ENCODE results near the gene MCTP2.
"Not testable (repeated sequence)": the region's sequence is repeated elsewhere in the genome, so short reads cannot be mapped to it uniquely, and the experiment has no call there.

The MCTP2 gene

GRCh38 chr15:94237903-94238302, 6.5 kb downstream of the MCTP2 start:
- no peak overlapping the region for H3K9ac ChIP-seq (ENCODE audit: low read depth, low read length)
- no peaks in the 10 kb centered on the region for H3K9me3 ChIP-seq (ENCODE audit: insufficient read depth, low read depth, low read length)
- H3K4me1 ChIP-seq (ENCODE audit: insufficient read depth, low read length), result no peaks in the 10 kb centered on the region
- peaks cover 15% of the 10 kb centered on the region for H3K27me3 ChIP-seq (ENCODE audit: insufficient read depth, low read length)
- H3K27ac ChIP-seq (ENCODE audit: low read length), result no peak overlapping the region
- no peaks in the 10 kb centered on the region for H3K36me3 ChIP-seq (ENCODE audit: insufficient read depth, low read depth, low read length)
- H3K4me3 ChIP-seq (ENCODE audit: low read length), result no peak overlapping the region

GRCh38 chr15:94238539-94239118, 7.3 kb downstream of the MCTP2 start:
- no peaks in the 10 kb centered on the region for H3K4me1 ChIP-seq (ENCODE audit: insufficient read depth, low read length)
- H3K27me3 ChIP-seq (ENCODE audit: insufficient read depth, low read length), result peaks cover 8% of the 10 kb centered on the region
- no peaks in the 10 kb centered on the region for H3K36me3 ChIP-seq (ENCODE audit: insufficient read depth, low read depth, low read length)
- no peaks in the 10 kb centered on the region for H3K9me3 ChIP-seq (ENCODE audit: insufficient read depth, low read depth, low read length)
- H3K4me3 ChIP-seq (ENCODE audit: low read length), result no peak overlapping the region
- no peak overlapping the region for H3K9ac ChIP-seq (ENCODE audit: low read depth, low read length)
- no peak overlapping the region for H3K27ac ChIP-seq (ENCODE audit: low read length)

- no peak overlapping the region for H3K27ac ChIP-seq (ENCODE audit: low read length)
- no peaks in the 10 kb centered on the region for H3K4me1 ChIP-seq (ENCODE audit: insufficient read depth, low read length)
- H3K9me3 ChIP-seq (ENCODE audit: insufficient read depth, low read depth, low read length), result no peaks in the 10 kb centered on the region
- peaks cover 2% of the 10 kb centered on the region; the same call in 1 of the 2 replicates for H3K27me3 ChIP-seq (ENCODE audit: insufficient read depth, low read length)
- H3K4me3 ChIP-seq (ENCODE audit: low read length), result no peak overlapping the region
- H3K9ac ChIP-seq (ENCODE audit: low read depth, low read length), result no peak overlapping the region
- no peaks in the 10 kb centered on the region for H3K36me3 ChIP-seq (ENCODE audit: insufficient read depth, low read depth, low read length)
Measured at GRCh38 chr15:94239474-94239873, 8.1 kb downstream of the MCTP2 start.

- Histone ChIP-seq H3K9me3 (ENCODE audit: insufficient read depth, low read depth, low read length) (no peaks in the 10 kb centered on the region), H3K4me1 (ENCODE audit: insufficient read depth, low read length) (no peaks in the 10 kb centered on the region), H3K9ac (ENCODE audit: low read depth, low read length) (no peak overlapping the region), H3K36me3 (ENCODE audit: insufficient read depth, low read depth, low read length) (no peaks in the 10 kb centered on the region), H3K4me3 (ENCODE audit: low read length) (no peak overlapping the region), H3K27me3 (ENCODE audit: insufficient read depth, low read length) (no peaks in the 10 kb centered on the region), H3K27ac (ENCODE audit: low read length) (no peak overlapping the region)
Measured at GRCh38 chr15:94240480-94240879, 9.1 kb downstream of the MCTP2 start.

- no peaks in the 10 kb centered on the region for H3K4me1 ChIP-seq (ENCODE audit: insufficient read depth, low read length)
- no peak overlapping the region for H3K27ac ChIP-seq (ENCODE audit: low read length)
- H3K9me3 ChIP-seq (ENCODE audit: insufficient read depth, low read depth, low read length), result no peaks in the 10 kb centered on the region
- no peaks in the 10 kb centered on the region for H3K36me3 ChIP-seq (ENCODE audit: insufficient read depth, low read depth, low read length)
- H3K9ac ChIP-seq (ENCODE audit: low read depth, low read length), result no peak overlapping the region
- H3K27me3 ChIP-seq (ENCODE audit: insufficient read depth, low read length), result no peaks in the 10 kb centered on the region
- H3K4me3 ChIP-seq (ENCODE audit: low read length), result no peak overlapping the region
Measured at GRCh38 chr15:94242257-94242656, 10.9 kb downstream of the MCTP2 start.

GRCh38 chr15:94243003-94243402, 11.6 kb downstream of the MCTP2 start:
- H3K27ac ChIP-seq (ENCODE audit: low read length); H3K36me3 ChIP-seq (ENCODE audit: insufficient read depth, low read depth, low read length); H3K9me3 ChIP-seq (ENCODE audit: insufficient read depth, low read depth, low read length); H3K27me3 ChIP-seq (ENCODE audit: insufficient read depth, low read length); H3K4me1 ChIP-seq (ENCODE audit: insufficient read depth, low read length); H3K9ac ChIP-seq (ENCODE audit: low read depth, low read length); H3K4me3 ChIP-seq (ENCODE audit: low read length): not testable (repeated sequence)

- H3K4me3 ChIP-seq (ENCODE audit: low read length), result no peak overlapping the region; the same call in 1 of the 2 replicates
- no peak overlapping the region for H3K9ac ChIP-seq (ENCODE audit: low read depth, low read length)
- H3K27ac ChIP-seq (ENCODE audit: low read length), result no peak overlapping the region
- no peaks in the 10 kb centered on the region for H3K27me3 ChIP-seq (ENCODE audit: insufficient read depth, low read length)
- no peaks in the 10 kb centered on the region for H3K4me1 ChIP-seq (ENCODE audit: insufficient read depth, low read length)
- no peaks in the 10 kb centered on the region for H3K9me3 ChIP-seq (ENCODE audit: insufficient read depth, low read depth, low read length)
- H3K36me3 ChIP-seq (ENCODE audit: insufficient read depth, low read depth, low read length), result no peaks in the 10 kb centered on the region
Measured at GRCh38 chr15:94243418-94243817, 12.1 kb downstream of the MCTP2 start.

- no peak overlapping the region for H3K27ac ChIP-seq (ENCODE audit: low read length)
- H3K4me1 ChIP-seq (ENCODE audit: insufficient read depth, low read length), result no peaks in the 10 kb centered on the region
Measured at GRCh38 chr15:94246016-94246415, 14.7 kb downstream of the MCTP2 start.

GRCh38 chr15:94247789-94248638, 16.7 kb downstream of the MCTP2 start:
- Histone ChIP-seq H3K36me3 (ENCODE audit: insufficient read depth, low read depth, low read length) (no peaks in the 10 kb centered on the region), H3K27me3 (ENCODE audit: insufficient read depth, low read length) (no peaks in the 10 kb centered on the region), H3K4me3 (ENCODE audit: low read length) (no peak overlapping the region), H3K4me1 (ENCODE audit: insufficient read depth, low read length) (no peaks in the 10 kb centered on the region), H3K9ac (ENCODE audit: low read depth, low read length) (no peak overlapping the region), H3K9me3 (ENCODE audit: insufficient read depth, low read depth, low read length) (no peaks in the 10 kb centered on the region), H3K27ac (ENCODE audit: low read length) (no peak overlapping the region)

More at GRCh38 chr15:94246016-94246415, 14.7 kb downstream of the MCTP2 start:
- no peaks in the 10 kb centered on the region for H3K36me3 ChIP-seq (ENCODE audit: insufficient read depth, low read depth, low read length)
- no peak overlapping the region for H3K4me3 ChIP-seq (ENCODE audit: low read length)
- no peaks in the 10 kb centered on the region for H3K27me3 ChIP-seq (ENCODE audit: insufficient read depth, low read length)
- no peaks in the 10 kb centered on the region for H3K9me3 ChIP-seq (ENCODE audit: insufficient read depth, low read depth, low read length)
- no peak overlapping the region for H3K9ac ChIP-seq (ENCODE audit: low read depth, low read length)

- no peaks in the 10 kb centered on the region for H3K27me3 ChIP-seq (ENCODE audit: insufficient read depth, low read length)
- no peaks in the 10 kb centered on the region for H3K9me3 ChIP-seq (ENCODE audit: insufficient read depth, low read depth, low read length)
- H3K36me3 ChIP-seq (ENCODE audit: insufficient read depth, low read depth, low read length), result no peaks in the 10 kb centered on the region
- no peak overlapping the region for H3K4me3 ChIP-seq (ENCODE audit: low read length)
- H3K4me1 ChIP-seq (ENCODE audit: insufficient read depth, low read length), result no peaks in the 10 kb centered on the region
- no peak overlapping the region for H3K9ac ChIP-seq (ENCODE audit: low read depth, low read length)
- no peak overlapping the region for H3K27ac ChIP-seq (ENCODE audit: low read length)
Measured at GRCh38 chr15:94250801-94251200, 19.4 kb downstream of the MCTP2 start.

GRCh38 chr15:94252223-94252766, 20.9 kb downstream of the MCTP2 start:
- no peaks in the 10 kb centered on the region for H3K36me3 ChIP-seq (ENCODE audit: insufficient read depth, low read depth, low read length)
- no peak overlapping the region for H3K9ac ChIP-seq (ENCODE audit: low read depth, low read length)
- H3K4me3 ChIP-seq (ENCODE audit: low read length), result no peak overlapping the region
- no peaks in the 10 kb centered on the region for H3K9me3 ChIP-seq (ENCODE audit: insufficient read depth, low read depth, low read length)
- no peak overlapping the region for H3K27ac ChIP-seq (ENCODE audit: low read length)
- no peaks in the 10 kb centered on the region for H3K27me3 ChIP-seq (ENCODE audit: insufficient read depth, low read length)
- no peaks in the 10 kb centered on the region for H3K4me1 ChIP-seq (ENCODE audit: insufficient read depth, low read length)

All from iPS-20b (cell line).